Caco-2 (cell line): ENCODE measurements around the gene TRPM4. TPM values are rescaled to one million over a fixed set of nuclear protein-coding genes. Genes with fewer than 3 reads are reported as not detected.

Experiments
- Bru-seq: library from RNA; stranded (reverse); fragments of 400-500 nt; gene quantifications from one replicate; lab custom pipeline; 2021; lab: Mats Ljungman, UMichigan
- BruChase-seq, 2 experiments: library from RNA; stranded (reverse); fragments of 400-500 nt; gene quantifications; one replicate each; lab custom pipeline; 2021; lab: Mats Ljungman, UMichigan
- BruUV-seq: library from RNA; stranded (reverse); fragments of 400-500 nt; replicated peaks from 2 replicates; lab custom pipeline; 2021; lab: Mats Ljungman, UMichigan
- CTCF ChIA-PET: fragments of 300-600 bp; sonication (Branson Sonifier 250); formaldehyde crosslinking; loops from one replicate; lab custom pipeline; 2022; ENCODE audit warnings: antibody characterized with exemption; lab: Charles Lee
- POLR2A ChIA-PET: fragments of 300-600 bp; sonication (Branson Sonifier 250); formaldehyde crosslinking; loops from one replicate; lab custom pipeline; 2022; ENCODE audit warnings: antibody characterized with exemption; lab: Charles Lee
- DNase-seq, 2 experiments: peaks; one replicate each; pipeline versions ENCODE4 v3.0.0 to v3.0.0-alpha.2; 2020 to 2022
- H3K27me3 ChIP-seq: replicated peaks from 2 replicates; pipeline ENCODE4 v1.6.0; 2011; ENCODE audit warnings: low read length; ENCODE audit not compliant: control insufficient read depth, insufficient read depth
- H3K36me3 ChIP-seq: 2 replicates; pipeline ENCODE4 v1.5.1; 2011; ENCODE audit warnings: low read length; ENCODE audit not compliant: control insufficient read depth, insufficient read depth
- H3K4me1 ChIP-seq: fragments of 250-450 bp; sonication (Bioruptor Pico); 2 replicates; pipeline ENCODE4 v1.5.1; 2020; ENCODE audit warnings: mild to moderate bottlenecking
- H3K4me3 ChIP-seq: 2 replicates; pipeline ENCODE4 v1.5.1; 2011; ENCODE audit warnings: low read depth, mild to moderate bottlenecking, control low read depth, low read length
- H3K9me3 ChIP-seq: fragments of 250-450 bp; sonication (Bioruptor Pico); 2 replicates; pipeline ENCODE4 v1.5.1; 2020; ENCODE audit warnings: mild to moderate bottlenecking, moderate library complexity
- H3K27ac Mint-ChIP-seq: one replicate; pipeline ENCODE4 v1.8.0; 2022; ENCODE audit warnings: mixed read lengths; ENCODE audit not compliant: unreplicated experiment
- H3K27me3 Mint-ChIP-seq: one replicate; pipeline ENCODE4 v1.8.0; 2022; ENCODE audit warnings: mixed read lengths; ENCODE audit not compliant: insufficient read depth, unreplicated experiment
- H3K36me3 Mint-ChIP-seq: one replicate; pipeline ENCODE4 v1.8.0; 2022; ENCODE audit warnings: mild to moderate bottlenecking, mixed read lengths; ENCODE audit not compliant: insufficient read depth, unreplicated experiment
- H3K4me1 Mint-ChIP-seq: one replicate; pipeline ENCODE4 v1.8.0; 2022; ENCODE audit warnings: low read depth, mixed read lengths; ENCODE audit not compliant: unreplicated experiment
- H3K4me3 Mint-ChIP-seq: one replicate; pipeline ENCODE4 v1.8.0; 2022; ENCODE audit warnings: mild to moderate bottlenecking, moderate library complexity, mixed read lengths; ENCODE audit not compliant: unreplicated experiment
- H3K9me3 Mint-ChIP-seq: one replicate; pipeline ENCODE4 v1.8.0; 2022; ENCODE audit warnings: mixed read lengths; ENCODE audit not compliant: unreplicated experiment
- CTCF ChIP-seq, 2 experiments: fragments of 200-600 bp in 1 of 2; IDR thresholded peaks; 1 replicate in 1 of 2; 2 replicates in 1 of 2; pipeline versions ENCODE4 v1.5.1 to v1.8.0; 2011 to 2022; ENCODE audit warnings: antibody characterized with exemption in 1 of 2, control low read depth in 1 of 2, inconsistent platforms in 1 of 2, low read depth in 1 of 2, low read length in 1 of 2, mild to moderate bottlenecking in 1 of 2, moderate library complexity in 1 of 2; ENCODE audit not compliant: insufficient read depth in 1 of 2, severe bottlenecking in 1 of 2, unreplicated experiment in 1 of 2
- intact Hi-C: fragments of 100-400 bp; cut with micrococcal nuclease; formaldehyde crosslinking; loops from one replicate; pipeline ENCODE4 v1.10.0; 2022; ENCODE audit not compliant: unreplicated experiment
- long read RNA-seq: library from polyadenylated mRNA; stranded (forward); transcript quantifications from one replicate; pipeline ENCODE4 v2.0.0, GENCODE V29; 2022
- total RNA-seq: library from RNA; stranded (reverse); gene quantifications from 2 replicates; pipeline ENCODE4 v1.2.3, GENCODE V29; 2022

Gene TRPM4
- 27.8 and 31.4 TPM in 2 replicates for total RNA-seq
- percentile 55 among the genes with signal in this experiment for Bru-seq, nascent RNA
- percentile 63 among the genes with signal in this experiment for BruChase-seq, experiment 1, labeled RNA remaining after a 2-hour chase
- BruChase-seq, experiment 2, labeled RNA remaining after a 6-hour chase = percentile 63 among the genes with signal in this experiment
- long read RNA-seq, full-length matches to known transcripts = 27 of 44 reads
- long read RNA-seq, partial matches to known transcripts = 6 of 44 reads
- long read RNA-seq, other reads (novel, unspliced or antisense) = 11 of 44 reads

- H3K4me1 ChIP-seq = 0 out of 2 replicates have a peak, but pooled peaks cover 11% of the 10 kb centered on the region
- peaks cover 13% of the 10 kb centered on the region for H3K9me3 Mint-ChIP-seq
- H3K27ac Mint-ChIP-seq = peak within 1 kb of the TSS; percentile 53
- DNase-seq = peak; percentile 95 to 98
- H3K36me3 ChIP-seq = no peaks in the 10 kb centered on the region
- ChIA-PET CTCF (no interaction called here), POLR2A (no interaction called here)
- H3K27me3 Mint-ChIP-seq = peaks cover 3% of the 10 kb centered on the region
- no peak for TF ChIP-seq CTCF (IDR thresholded peaks at IDR 0.05; ENCODE audit: insufficient read depth in 1 of 2, low read depth in 1 of 2, low read length in 1 of 2, severe bottlenecking in 1 of 2, unreplicated experiment in 1 of 2)
- H3K4me3 ChIP-seq = peak within 1 kb of the TSS; percentile 89
- H3K27me3 ChIP-seq = no peaks in the 10 kb centered on the region
- no TSS peak for BruUV-seq
- intact Hi-C loops = loop anchor here (1.0 kb wide), 1 partner anchor 8 kb away; no protein-coding TSS in a partner anchor
- peak within 1 kb of the TSS; percentile 86 for H3K4me3 Mint-ChIP-seq
- peaks cover 20% of the 10 kb centered on the region for H3K36me3 Mint-ChIP-seq
- peaks cover 31% of the 10 kb centered on the region for H3K4me1 Mint-ChIP-seq
- no peaks in the 10 kb centered on the region for H3K9me3 ChIP-seq
Measured at GRCh38 chr19:49157445-49158224, at the start of gene TRPM4. TRPM4 (plus strand) TSS chr19:49157792; CDS start chr19:49157867, 75 bp downstream.

GRCh38 chr19:49109051-49109450 is 48.5 kb upstream of the TRPM4 start:
- H3K36me3 ChIP-seq = peaks cover 3% of the 10 kb centered on the region; the same call in 1 of the 2 replicates
- CTCF ChIA-PET = interaction anchor here (0.6 to 1.8 kb wide), 3 partner anchors 11 to 136 kb away, joined by 3 to 7 read pairs (median 4); no protein-coding TSS in a partner anchor

More at GRCh38 chr19:49109051-49109450, 48.5 kb upstream of the TRPM4 start:
- TF ChIP-seq CTCF (IDR thresholded peaks at IDR 0.05; ENCODE audit: insufficient read depth in 1 of 2, low read depth in 1 of 2, low read length in 1 of 2, severe bottlenecking in 1 of 2, unreplicated experiment in 1 of 2) = no peak
- H3K36me3 Mint-ChIP-seq = peaks cover 61% of the 10 kb centered on the region
- no peak for DNase-seq
- H3K4me1 Mint-ChIP-seq = peaks cover 17% of the 10 kb centered on the region
- Histone ChIP-seq H3K27me3 (no peaks in the 10 kb centered on the region), H3K4me3 (no peak overlapping the region), H3K9me3 (no peaks in the 10 kb centered on the region), H3K4me1 (no peaks in the 10 kb centered on the region)
- H3K27me3 Mint-ChIP-seq = no peaks in the 10 kb centered on the region
- no peak overlapping the region for H3K4me3 Mint-ChIP-seq
- H3K27ac Mint-ChIP-seq = no peak overlapping the region
- no TSS peak for BruUV-seq
- intact Hi-C loops = no loop called here
- H3K9me3 Mint-ChIP-seq = no peaks in the 10 kb centered on the region
- POLR2A ChIA-PET = no interaction called here
